DMS53 treated with DMSO at 0.1 percent for 48 hours (cell line): ENCODE results near the gene MED12.

ENCODE experiments used
- DNase-seq: peaks from one replicate; lab custom pipeline; 2025; ENCODE audit not compliant: unreplicated experiment; lab: John Stamatoyannopoulos, UW

MED12 gene

GRCh38 chrX:71107245-71107644, 11.2 kb upstream of the MED12 start:
- DNase-seq, result no peak

GRCh38 chrX:71107762-71108360, 10.5 kb upstream of the MED12 start:
- DNase-seq, result no peak

GRCh38 chrX:71109051-71109450, 9.3 kb upstream of the MED12 start:
- DNase-seq, result no peak

GRCh38 chrX:71111141-71111843, 7.1 kb upstream of the MED12 start, which contains the start of gene IL2RG:
Gene IL2RG (minus strand): TSS chrX:71111577. CDS start chrX:71111539, 38 bp downstream.
- DNase-seq, result no peak

- DNase-seq, result no peak
Observed at GRCh38 chrX:71111921-71112431, 6.4 kb upstream of the MED12 start.

- no peak for DNase-seq
Observed at GRCh38 chrX:71117358-71117757, 1.0 kb upstream of the MED12 start.

- DNase-seq, result no peak
Observed at GRCh38 chrX:71118985-71119535, 664 bp downstream of the MED12 start.

- DNase-seq, result no peak
Observed at GRCh38 chrX:71128166-71128833, 9.9 kb downstream of the MED12 start.

- DNase-seq, result peak; percentile 30
Observed at GRCh38 chrX:71128915-71129765, 10.7 kb downstream of the MED12 start.

- no peak for DNase-seq
Observed at GRCh38 chrX:71131510-71131909, 13.1 kb downstream of the MED12 start.

- DNase-seq, result no peak
Observed at GRCh38 chrX:71140440-71140839, 22.0 kb downstream of the MED12 start.

GRCh38 chrX:71143508-71143907, 25.1 kb downstream of the MED12 start:
- DNase-seq, result no peak

- DNase-seq, result no peak
Observed at GRCh38 chrX:71144651-71145050, 26.3 kb downstream of the MED12 start, which contains the start of gene NLGN3. Gene NLGN3 (plus strand): TSS chrX:71144841. CDS start chrX:71147750, 2,909 bp downstream.

- DNase-seq, result no peak
Observed at GRCh38 chrX:71147496-71148277, 29.3 kb downstream of the MED12 start.

- DNase-seq, result no peak
Observed at GRCh38 chrX:71148278-71148663, 29.9 kb downstream of the MED12 start.

- DNase-seq, result no peak
Observed at GRCh38 chrX:71151366-71151765, 33.0 kb downstream of the MED12 start.

- no peak for DNase-seq
Observed at GRCh38 chrX:71154196-71154595, 35.8 kb downstream of the MED12 start.

- DNase-seq, result no peak
Observed at GRCh38 chrX:71154641-71155040, 36.2 kb downstream of the MED12 start.

- no peak for DNase-seq
Observed at GRCh38 chrX:71158603-71159002, 40.2 kb downstream of the MED12 start.

- DNase-seq, result no peak
Observed at GRCh38 chrX:71159335-71159734, 40.9 kb downstream of the MED12 start.
